NCI-H774 (cell line): ENCODE data around the gene SIK3.
A peak's percentile ranks its signal among the peaks of the same experiment; 100 is the strongest.

Source experiments
- DNase-seq: peaks from one replicate; lab custom pipeline; 2025; lab: John Stamatoyannopoulos, UW

The SIK3 gene

DNA sequence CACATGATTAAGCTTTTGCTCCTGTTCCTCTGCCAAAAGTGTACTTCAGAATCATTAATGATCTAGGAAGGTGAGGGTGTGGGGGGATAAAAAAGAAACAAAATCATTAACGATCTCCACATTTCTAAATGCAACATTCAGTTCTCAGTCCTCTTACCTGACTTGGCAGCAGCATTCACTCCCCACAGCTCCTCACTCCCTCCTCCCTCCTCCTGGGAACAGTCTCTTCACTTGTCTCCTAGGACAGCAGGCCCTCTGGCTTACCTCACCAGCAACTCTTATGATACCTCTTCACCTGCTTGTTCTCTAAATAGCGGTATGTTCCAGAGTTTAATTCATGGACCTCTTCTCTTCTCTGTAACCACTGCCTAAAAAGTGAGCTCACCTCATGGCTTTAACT is 204.3 kb downstream of the SIK3 start:
- no peak for DNase-seq

DNA sequence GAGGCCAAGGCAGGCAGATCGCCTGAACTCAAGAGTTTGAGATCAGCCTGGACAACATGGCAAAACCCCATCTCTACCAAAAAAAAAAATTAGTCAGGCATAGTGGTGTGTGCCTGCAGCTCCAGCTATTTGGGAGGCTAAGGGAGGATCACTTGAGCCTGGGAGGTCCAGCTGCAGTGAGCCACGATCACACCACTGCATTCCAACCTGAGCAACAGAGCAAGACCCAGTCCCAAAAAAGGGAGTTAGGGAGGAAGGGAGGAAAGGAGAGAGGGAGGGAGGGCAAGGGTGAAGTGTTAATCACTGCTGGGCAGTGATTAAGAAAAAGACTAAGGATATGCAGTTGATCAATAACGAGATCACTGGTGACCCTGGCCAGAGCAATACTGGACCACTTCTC is 204.8 kb downstream of the SIK3 start:
- DNase-seq: no peak

DNA sequence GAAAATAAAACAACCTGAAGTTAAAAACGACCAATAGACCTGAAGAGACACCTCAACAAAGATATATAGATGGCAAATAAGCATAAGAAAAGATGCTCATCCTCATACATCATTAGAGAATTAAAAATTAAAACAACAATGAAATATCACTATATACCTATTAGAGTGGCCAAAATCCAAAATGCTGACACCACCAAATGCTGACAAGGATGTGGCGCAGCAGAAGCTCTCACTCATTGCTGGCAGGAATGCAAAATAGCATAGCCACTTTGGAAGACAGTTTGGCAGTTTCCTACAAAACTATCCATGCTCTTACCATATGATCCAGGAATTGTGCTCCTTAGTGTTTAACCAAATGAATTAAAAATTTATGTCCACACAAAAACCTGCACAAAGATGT is 205.9 kb downstream of the SIK3 start:
- DNase-seq: no peak

DNA sequence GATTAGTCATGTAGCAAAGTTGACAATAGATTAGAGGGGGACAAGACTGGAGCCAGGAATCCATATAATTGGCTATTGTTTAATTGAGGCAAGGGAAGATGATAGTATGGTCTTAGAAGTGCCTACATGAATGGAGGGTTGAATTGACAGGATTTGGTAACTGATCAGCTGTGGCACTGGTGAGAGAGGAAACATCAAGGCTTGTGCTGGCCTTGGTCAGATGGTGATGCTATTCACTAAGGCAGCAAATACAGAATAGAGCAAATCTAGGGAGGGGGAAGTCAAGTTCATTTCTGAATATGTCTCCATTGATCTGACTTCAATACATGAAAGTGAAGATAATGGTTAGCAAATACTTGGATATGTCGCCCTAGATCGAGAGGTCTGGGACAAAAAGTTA is 206.5 kb downstream of the SIK3 start:
- no peak for DNase-seq

DNA sequence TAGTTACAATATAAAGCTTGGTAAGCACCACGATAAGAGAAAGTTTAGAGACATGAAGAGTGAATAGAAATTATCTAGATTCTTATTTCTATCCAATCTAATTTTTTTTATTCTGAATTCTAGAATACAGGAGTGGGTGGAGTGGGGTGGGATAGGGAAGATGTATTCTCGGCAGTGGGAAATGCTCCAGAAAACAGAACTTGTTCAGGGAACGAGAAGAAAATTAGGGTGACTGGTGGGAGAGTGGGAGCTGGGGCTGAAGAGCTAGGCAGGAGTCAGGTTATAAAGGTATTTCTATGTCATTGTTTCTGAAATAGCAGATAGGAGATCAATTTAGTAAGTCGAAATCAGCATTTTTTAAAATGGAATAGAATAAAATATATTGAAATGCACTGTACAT is 207.6 kb downstream of the SIK3 start:
- no peak for DNase-seq

DNA sequence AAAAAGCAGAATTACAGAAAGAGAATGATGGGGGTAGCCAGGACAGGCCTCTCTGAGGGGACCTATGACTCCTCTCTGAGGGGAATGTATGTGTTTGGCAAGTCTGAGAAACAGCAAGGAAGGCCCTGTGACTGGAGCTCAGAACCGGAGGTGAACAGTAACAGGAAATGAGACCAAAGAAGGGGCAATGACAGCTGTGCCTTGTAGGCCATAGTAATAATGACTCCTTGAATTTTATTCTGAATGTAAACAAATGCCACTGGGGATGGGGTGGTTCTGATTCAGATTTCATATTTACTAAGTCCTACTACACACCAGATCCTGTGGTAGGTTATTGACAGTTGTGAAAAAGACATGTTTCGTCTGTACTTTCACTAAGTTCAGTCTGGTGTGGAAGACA is 208.0 kb downstream of the SIK3 start:
- DNase-seq: no peak

DNA sequence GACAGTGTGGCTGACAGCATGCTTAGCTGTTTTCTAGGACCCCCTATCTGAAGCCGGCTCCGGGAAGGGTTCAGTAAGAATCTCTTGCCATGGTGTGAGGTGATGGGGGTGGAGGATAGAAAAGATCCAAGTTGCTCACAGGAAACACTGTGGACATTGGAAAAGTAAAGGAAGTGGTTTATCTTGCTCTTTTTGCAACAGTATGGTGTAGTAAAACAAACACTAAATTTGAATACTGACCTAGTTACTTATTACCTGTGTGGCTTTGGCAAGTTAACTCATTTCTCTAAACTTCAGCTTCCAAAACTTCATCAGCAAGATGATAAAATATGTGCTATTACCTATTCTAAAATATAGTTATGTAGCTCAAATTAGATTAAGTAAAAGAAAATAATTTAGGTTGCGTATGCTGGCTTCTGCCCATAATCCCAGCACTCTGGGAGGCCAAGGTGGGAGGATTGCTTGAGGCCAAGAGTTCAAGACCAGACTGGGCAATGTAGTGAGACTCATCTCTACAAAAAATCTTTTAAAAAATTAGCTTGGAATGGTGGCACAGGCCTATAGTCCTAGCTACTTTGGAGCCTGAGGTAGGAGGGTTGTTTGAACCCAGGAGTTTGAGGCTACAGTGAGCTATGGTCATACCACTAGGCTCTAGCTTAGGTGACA is 209.2 kb downstream of the SIK3 start:
- DNase-seq: no peak

DNA sequence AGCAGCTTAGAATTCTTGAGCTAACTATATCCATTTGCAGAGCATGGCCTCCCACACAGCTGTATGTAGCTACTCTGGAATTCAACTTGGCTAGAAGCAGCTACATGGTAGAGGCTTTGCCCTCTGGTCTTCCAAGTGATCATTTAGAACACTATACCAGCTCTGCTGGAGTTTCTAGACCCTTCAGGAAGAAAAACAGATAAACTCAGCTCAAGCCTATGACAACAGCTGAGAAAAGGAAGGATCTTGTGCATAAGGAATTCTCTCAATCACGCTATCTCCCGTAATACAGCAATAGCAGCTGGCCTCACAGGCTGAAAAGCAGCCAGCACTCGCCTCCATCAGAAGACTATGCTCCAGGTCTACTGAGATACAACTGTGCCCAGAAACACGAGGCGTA is 210.2 kb downstream of the SIK3 start:
- DNase-seq: no peak

DNA sequence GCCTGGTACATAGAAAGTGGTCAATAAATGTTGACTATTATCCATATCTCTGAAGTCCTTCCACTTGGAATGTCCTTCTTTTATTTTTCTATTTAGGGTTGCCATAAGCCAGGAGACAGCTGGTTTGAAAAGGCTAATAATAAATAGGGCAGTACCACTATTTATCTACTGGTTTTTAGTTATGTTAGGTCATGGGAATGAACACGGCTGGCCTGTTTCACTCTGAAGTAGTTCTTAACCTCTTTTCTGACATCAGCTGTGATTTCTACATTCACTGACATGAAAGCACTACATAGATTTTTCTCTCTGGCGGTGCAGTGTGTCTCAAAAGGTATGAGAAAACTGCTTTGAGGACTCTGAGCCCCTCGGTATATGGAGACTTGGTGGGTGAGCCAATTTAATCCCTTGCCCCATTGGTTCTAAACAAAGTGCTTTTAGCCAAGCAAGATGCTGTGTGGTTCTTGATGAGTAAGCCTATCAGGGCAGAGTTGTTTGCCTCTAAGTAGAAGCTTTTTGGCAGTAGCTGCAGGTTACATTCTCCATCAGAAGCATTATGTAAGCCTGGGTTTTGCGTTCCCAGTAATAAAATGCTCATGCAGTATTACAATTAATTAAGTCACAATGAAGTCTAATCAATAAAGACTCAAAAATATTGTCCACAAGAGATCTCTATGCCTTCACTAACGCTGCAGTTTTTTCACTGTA is 212.1 kb downstream of the SIK3 start:
- DNase-seq: no peak

DNA sequence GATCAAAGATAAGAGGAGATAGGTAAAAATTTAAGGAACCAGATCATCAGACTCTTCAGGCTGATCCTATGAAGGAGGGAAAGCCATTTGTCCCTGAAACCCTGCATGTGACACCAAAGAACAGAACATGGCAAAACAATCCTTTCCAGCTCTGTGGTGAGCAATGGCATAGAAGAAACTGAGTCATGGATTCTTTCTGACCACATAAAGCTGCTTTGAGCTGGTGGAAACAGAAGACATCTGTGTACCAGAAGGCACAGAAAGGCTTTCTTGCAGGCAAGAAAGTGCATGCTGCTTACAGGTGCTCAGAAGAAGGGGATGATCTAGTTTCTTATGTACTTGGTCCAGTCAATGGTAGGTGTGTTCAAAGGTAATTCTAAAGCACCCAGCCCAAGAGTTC is 215.8 kb downstream of the SIK3 start:
- DNase-seq: no peak

DNA sequence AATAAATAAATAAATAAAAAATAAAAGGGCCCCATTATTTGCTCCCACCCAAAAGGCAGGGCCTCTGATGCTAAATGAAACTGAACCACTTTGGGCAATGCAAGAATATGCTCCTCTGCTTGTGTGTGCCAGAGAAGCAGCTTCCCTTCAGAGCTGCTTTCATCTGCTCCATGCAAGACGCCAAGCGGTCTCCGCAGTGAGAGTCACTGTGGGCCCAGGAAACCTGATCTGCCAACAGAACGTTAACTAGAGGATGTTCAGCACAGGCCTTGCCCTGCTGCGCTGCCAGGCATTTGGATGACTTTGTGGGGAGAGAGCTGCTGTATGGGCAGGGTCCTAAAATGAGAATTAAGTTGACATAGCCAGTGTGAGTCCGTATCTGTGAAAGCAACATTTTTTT is 217.1 kb downstream of the SIK3 start:
- DNase-seq: no peak

DNA sequence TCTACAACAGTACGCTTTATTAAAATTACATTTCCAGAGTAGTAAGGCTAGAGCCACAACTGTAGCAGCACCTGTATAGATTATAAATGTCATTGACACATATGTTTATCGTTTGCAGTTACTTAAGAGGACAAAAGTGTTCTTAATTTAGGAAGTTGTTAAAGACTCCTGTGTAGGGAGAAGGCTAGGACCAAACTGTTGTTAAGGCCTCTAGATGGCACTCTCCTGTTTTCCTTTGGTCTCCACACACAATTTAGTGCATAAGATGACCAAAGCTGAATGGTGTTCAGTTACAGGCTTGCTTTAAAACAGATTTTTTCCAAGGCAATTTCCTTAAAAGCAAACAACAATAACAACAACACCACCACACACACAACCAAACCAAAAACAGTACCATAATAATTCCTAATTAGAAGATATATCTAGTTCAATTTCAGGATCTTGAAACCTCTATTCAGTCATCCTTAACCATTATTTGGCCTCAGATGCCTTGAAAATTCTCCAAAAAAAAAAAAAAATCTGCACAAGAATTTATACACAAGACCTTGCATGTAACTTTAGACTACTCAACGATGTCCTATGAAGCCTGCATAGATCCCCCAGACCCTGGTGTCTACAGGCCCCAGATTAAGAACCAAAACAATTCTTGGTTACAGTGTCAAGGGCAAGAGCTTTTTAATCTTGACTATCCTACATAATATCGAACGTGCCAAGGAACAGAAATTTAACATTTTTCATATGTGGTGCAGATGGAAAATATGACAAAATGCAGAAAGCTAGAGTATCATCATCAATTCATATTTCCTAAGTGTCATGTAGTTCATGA is 218.2 kb downstream of the SIK3 start:
- peak; percentile 55 for DNase-seq

DNA sequence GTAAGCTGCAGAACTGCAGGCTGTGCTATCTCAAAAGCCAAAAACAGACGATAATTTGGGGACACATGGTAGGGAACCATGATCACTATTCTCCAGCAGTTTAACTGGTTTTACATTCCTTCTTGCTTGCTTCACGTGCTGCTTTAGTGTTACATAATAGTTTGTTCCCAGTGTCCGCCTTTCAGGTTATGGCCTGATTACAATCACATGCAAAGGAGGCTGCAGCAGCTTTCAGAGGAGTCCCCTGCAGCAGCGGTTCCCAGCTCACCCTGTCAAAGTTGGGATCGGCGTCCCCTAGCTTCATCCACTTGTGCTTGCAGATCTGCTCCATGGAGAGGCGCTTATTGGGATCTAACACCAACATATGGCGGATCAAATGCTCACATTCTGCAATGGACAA is 221.6 kb downstream of the SIK3 start:
- DNase-seq: no peak

DNA sequence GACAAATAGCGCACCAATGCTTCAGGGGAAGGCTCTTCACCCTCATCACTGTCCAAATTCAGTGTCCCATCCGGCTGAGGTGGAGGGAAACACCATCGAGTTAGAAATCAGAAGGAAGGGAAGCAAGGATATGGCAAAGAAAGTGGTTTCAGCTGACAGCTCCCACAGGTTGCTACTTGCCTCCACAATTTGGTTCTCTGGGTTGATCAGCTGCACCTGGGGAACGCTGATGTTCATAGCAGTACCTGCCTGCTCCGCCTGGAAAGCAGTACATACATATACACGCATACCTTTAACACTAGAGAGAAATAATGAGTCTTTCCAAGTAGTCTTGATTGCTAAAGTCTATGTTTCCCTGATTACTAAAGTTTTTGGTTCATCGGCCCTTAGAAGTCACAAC is 223.0 kb downstream of the SIK3 start:
- no peak for DNase-seq

DNA sequence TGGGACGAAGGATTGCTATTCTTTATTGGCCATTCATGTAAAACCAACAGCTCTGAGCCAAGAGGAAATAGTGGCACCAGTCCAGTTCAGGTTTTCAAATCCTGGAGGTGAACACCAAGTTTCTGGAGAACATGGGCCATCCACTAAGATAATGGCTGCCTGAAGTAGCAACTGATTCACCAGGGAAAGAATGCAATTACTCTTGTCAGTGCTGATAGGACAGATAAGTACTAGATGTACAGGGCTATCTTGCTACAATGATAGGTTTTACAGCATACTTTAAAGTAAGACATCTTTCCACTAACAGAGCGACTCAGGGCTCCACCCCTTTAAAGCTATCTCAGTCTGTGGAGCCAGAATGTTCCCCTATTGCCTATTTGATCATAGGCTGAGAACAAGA is 224.0 kb downstream of the SIK3 start:
- DNase-seq: no peak

DNA sequence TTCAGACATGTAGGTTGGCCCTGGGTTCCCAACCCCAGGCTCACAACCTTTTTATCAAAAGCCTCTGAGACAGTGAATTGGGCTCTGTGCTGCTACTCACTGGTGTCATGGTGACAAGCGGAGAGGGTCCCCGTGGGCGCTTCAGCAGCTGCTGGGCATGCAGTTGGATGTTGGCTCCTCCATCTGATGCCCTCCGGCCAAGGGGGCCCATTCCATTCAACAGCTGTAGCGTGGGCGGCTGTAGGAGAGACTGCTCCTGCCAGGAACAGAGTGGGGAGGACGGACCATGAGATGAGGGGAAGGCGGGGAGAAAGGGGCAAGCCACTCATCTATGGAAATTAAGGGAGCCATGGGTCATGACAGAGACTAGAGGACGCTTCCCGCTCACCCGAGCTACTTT is 224.8 kb downstream of the SIK3 start:
- no peak for DNase-seq

DNA sequence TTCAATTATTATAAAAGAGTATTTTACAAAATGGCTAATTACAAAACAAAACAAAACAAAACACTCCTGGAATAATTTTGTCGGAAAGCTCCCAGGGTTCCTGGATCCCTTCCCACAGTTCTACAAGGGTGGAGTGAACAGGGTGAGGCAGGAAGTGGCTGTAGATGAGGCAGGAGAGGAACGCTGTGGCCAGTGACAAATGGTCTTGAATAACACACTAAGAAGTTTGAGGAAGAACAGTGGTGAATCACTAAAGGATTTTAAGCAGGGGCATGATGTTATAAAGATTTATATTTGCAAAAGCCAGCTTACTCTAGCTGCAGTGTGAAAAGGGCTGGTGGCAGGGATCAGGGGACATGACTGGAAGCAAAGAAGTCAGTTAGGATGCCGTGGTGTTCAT is 227.0 kb downstream of the SIK3 start:
- no peak for DNase-seq

DNA sequence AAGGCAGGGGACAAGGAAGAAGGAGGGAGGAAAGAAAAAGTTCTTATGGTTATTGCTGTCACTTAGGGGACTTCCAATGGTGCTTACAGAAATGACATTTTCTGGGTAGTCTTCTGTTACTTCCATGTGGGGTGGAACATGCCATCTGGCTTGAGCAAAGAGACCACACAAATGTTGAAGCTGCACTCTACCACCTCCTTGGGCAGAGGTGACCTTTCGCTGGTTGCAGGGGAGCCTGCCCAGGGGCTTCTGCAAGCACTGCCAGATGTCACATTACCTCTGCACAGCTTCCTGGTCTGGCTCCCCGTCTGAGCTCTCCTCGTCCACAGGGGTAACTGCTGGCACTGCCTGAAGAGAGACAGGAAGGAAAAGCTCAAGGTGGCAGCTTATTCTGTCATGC is 228.2 kb downstream of the SIK3 start:
- DNase-seq: no peak

DNA sequence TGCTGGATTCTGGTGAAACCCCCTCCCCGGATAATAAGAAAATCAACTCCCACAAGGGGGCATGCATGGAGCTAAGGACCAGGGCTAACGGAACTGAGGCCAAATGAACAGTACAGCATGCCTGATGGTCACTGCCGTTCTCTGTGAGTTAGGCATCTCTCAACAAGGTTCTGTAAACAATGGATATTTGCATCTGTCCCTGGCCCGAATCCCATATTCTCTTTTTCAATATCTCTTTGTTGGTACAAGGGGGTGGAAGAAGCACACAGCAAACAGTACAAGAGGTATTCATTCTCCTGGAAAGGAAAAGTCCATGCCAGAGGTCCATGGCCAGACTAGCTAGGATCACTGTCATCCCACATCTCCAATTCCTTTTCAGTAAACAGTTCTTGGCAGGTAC is 228.6 kb downstream of the SIK3 start:
- no peak for DNase-seq

DNA sequence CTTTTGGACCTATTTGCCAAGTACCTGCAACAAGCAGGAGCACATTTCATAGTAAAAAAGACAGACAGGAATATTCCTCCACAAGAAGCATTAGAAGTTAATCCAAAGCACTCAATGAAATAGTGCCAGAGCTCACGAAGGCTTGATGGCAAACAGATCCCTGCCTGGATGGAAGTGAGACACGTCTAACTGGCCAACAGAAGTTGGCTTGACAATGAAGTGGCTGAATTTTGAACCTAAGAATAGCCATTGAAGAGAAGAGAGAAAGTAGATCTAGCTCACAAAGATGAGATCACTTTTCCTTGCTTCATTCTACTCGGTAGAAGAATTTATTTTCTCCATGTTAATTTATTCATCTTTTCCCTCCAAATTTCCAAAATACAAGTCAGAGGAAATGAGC is 230.2 kb downstream of the SIK3 start:
- DNase-seq: no peak

DNA sequence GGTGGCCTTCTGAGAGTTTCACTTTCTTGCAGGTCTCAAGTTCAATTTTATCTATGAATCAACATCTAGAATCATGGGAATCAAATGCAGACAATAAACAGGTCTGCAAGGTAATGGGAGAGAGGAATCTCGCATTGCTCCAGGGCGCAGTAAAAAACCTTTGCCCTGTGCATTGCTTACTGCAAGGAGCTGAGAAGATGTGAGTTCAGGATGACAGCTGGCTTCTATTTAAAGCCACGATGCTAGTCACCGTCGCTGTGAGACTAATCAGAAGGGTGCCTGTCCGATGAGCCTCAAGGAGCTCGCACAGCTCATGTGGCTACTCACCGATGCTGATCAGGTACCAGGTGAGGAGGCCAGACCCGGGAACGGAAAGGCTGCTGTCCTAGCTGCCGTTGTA is 230.6 kb downstream of the SIK3 start:
- DNase-seq: no peak

DNA sequence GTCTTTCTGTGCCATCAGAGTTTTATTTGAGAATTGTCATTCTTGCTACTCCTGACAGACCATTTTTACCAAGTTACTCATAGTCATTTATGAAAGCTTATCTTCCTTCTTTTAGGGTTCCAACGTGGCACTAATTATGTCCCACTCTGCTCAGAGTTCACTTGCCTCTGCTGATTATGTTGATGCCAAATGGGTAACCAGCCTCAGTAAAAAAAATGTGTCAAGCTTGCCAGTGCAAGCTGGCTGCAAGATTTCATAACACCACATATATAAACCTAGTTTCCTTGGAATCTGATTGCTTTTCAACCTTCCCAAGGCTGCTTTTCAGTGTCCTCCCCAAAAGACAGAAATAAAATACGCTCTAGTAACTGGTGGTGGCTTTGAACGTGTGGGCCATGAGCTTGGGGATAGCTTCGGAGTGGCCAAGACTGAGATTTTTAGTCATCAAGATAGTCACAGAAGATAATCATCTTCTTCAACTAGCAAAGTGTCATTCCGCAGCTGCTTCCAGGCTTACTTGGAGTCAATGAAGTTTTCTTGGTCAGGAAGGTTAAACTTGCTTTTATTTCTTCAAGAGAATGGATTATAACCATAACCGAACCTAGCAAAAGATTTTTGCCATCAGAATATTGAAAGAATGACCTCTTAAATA is 231.3 kb downstream of the SIK3 start:
- no peak for DNase-seq

DNA sequence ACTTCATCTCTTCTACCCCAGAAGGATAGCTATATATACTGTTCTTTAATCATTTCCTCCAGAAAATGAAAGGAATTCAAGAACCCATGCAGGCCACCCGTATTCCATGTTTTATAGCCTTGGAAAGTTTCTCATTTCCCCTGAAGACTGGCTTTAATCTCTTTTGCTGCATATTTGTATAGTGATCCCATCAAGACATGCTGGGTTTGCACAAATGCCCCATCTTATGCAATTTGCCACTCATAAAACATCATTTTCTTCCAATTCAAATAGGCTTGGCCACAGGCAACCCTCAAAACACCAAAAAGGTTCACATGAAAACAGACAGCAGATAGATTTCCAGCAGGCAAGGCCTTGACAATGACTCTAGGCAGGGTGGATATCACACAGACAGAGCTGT is 232.5 kb downstream of the SIK3 start:
- DNase-seq: no peak
